IMR-90 (cell line): ENCODE data around the gene RTN4IP1.

Source experiments
- MXI1 ChIP-seq: IDR thresholded peaks from 2 replicates; pipeline ENCODE4 v1.6.1; 2012; ENCODE audit warnings: low read depth, mild to moderate bottlenecking, low read length, moderate library complexity, borderline replicate concordance
- POLR2A ChIP-seq: IDR thresholded peaks from 2 replicates; pipeline ENCODE4 v1.6.1; 2012; ENCODE audit warnings: mild to moderate bottlenecking, low read depth, low read length
- RAD21 ChIP-seq: IDR thresholded peaks from 2 replicates; pipeline ENCODE4 v1.6.1; 2012; ENCODE audit warnings: low read length, improper control_type of control experiment

GRCh38 chr6:106626485-106626884 is 2.8 kb downstream of the RTN4IP1 start:
- TF ChIP-seq MXI1 (no peak), POLR2A (no peak), RAD21 (no peak)
